Hepatocyte (in vitro differentiated cells): ENCODE results near the gene NPAS3.

Source experiments
- CTCF ChIP-seq: fragments of 200-600 bp; sonication (generic); IDR thresholded peaks from 2 replicates; pipeline ENCODE4 v1.5.1; 2016; ENCODE audit warnings: antibody characterized with exemption, mild to moderate bottlenecking; ENCODE audit not compliant: poor library complexity
- EZH2 ChIP-seq: fragments of 200-600 bp; sonication (generic); IDR thresholded peaks from 2 replicates; pipeline ENCODE4 v1.6.1; 2016; ENCODE audit warnings: antibody characterized with exemption, mild to moderate bottlenecking, borderline replicate concordance
- EZH2phosphoT487 ChIP-seq: fragments of 200-600 bp; sonication (generic); IDR thresholded peaks from one replicate; pipeline ENCODE4 v1.6.1; 2018; ENCODE audit warnings: antibody characterized with exemption, mild to moderate bottlenecking, low read depth, moderate library complexity; ENCODE audit not compliant: unreplicated experiment, severe bottlenecking

GRCh38 chr14:33475623-33476022 lies 536.9 kb downstream of the NPAS3 start:
- TF ChIP-seq CTCF, result peak; percentile 41
- no peak for TF ChIP-seq EZH2phosphoT487
- TF ChIP-seq EZH2, result no peak
